Measurements from ENCODE around the gene CENPM. TPM values are rescaled to one million over a fixed set of nuclear protein-coding genes. Genes with fewer than 3 reads are reported as not detected.
A peak's percentile ranks its signal among the peaks of the same experiment; 100 is the strongest.

The CENPM gene
- 100 to 1,000 TPM in 1 of 2 experiments, 10 to 100 TPM in 1; 99.9 to 106 TPM for total RNA-seq

GRCh38 chr22:41946629-41947423, at the start of gene CENPM:
TSS of gene CENPM (minus strand) at chr22:41947152. CDS start at chr22:41947076, 76 bp downstream.
- H3K9me3 Mint-ChIP-seq: no peaks in the 10 kb centered on the region
- peak; percentile 96 for DNase-seq
- intact Hi-C loops (cut with micrococcal nuclease): loop anchor here (2.0 to 5.0 kb wide), 3 partner anchors 125 to 495 kb away; partner anchors contain the start of genes NAGA and PHETA2
- H3K4me1 Mint-ChIP-seq (ENCODE audit: low read depth): peaks cover 52% of the 10 kb centered on the region
- peak within 1 kb of the TSS; percentile 87 for H3K27ac Mint-ChIP-seq
- H3K4me3 Mint-ChIP-seq: peak within 1 kb of the TSS; percentile 98
- H3K36me3 Mint-ChIP-seq: peaks cover 36% of the 10 kb centered on the region
- POLR2A ChIA-PET: interaction anchor here (0.5 to 2.0 kb wide), 20 partner anchors 9 to 498 kb away, joined by 3 to 15 read pairs (median 4); partner anchors contain the start of genes CCDC134, NDUFA6, SMDT1 and SNU13
- H3K27me3 Mint-ChIP-seq: no peaks in the 10 kb centered on the region
- CTCF ChIA-PET: interaction anchor here (0.7 to 2.2 kb wide), 15 partner anchors 10 to 497 kb away, joined by 3 to 13 read pairs (median 6); no protein-coding TSS in a partner anchor

GRCh38 chr22:41995211-41995610, 48.3 kb upstream of the CENPM start:
- Mint-ChIP-seq H3K4me1 (ENCODE audit: low read depth) (peaks cover 18% of the 10 kb centered on the region), H3K27ac (no peak overlapping the region), H3K27me3 (no peaks in the 10 kb centered on the region), H3K36me3 (peaks cover 4% of the 10 kb centered on the region), H3K4me3 (no peak overlapping the region), H3K9me3 (peaks cover 2% of the 10 kb centered on the region)
- ChIA-PET CTCF (no interaction called here), POLR2A (interaction anchor here (0.6 kb wide), 1 partner anchor 116 kb away, joined by 3 read pairs; no protein-coding TSS in a partner anchor)
- intact Hi-C loops (cut with micrococcal nuclease): loop anchor here (5.0 kb wide), 1 partner anchor 53 kb away; no protein-coding TSS in a partner anchor
- DNase-seq: no peak

GRCh38 chr22:41992496-41992895, 45.5 kb upstream of the CENPM start:
- H3K4me3 Mint-ChIP-seq: no peak overlapping the region
- POLR2A ChIA-PET: no interaction called here
- intact Hi-C loops (cut with micrococcal nuclease): no loop called here
- H3K27ac Mint-ChIP-seq: no peak overlapping the region
- peaks cover under 1% of the 10 kb centered on the region for H3K4me1 Mint-ChIP-seq (ENCODE audit: low read depth)
- CTCF ChIA-PET: no interaction called here
- no peaks in the 10 kb centered on the region for H3K27me3 Mint-ChIP-seq
- no peaks in the 10 kb centered on the region for H3K9me3 Mint-ChIP-seq
- no peak for DNase-seq
- no peaks in the 10 kb centered on the region for H3K36me3 Mint-ChIP-seq

- no peaks in the 10 kb centered on the region for H3K9me3 Mint-ChIP-seq
- intact Hi-C loops (cut with micrococcal nuclease): no loop called here
- ChIA-PET POLR2A (no interaction called here), CTCF (no interaction called here)
- H3K4me3 Mint-ChIP-seq: no peak overlapping the region
- no peaks in the 10 kb centered on the region for H3K27me3 Mint-ChIP-seq
- H3K4me1 Mint-ChIP-seq (ENCODE audit: low read depth): no peaks in the 10 kb centered on the region
- DNase-seq: no peak
- no peak overlapping the region for H3K27ac Mint-ChIP-seq
- H3K36me3 Mint-ChIP-seq: no peaks in the 10 kb centered on the region
Measured at GRCh38 chr22:41991111-41991510, 44.2 kb upstream of the CENPM start.

- H3K4me3 Mint-ChIP-seq: no peak overlapping the region
- intact Hi-C loops (cut with micrococcal nuclease): no loop called here
- H3K27ac Mint-ChIP-seq: no peak overlapping the region
- ChIA-PET CTCF (no interaction called here), POLR2A (no interaction called here)
- no peaks in the 10 kb centered on the region for H3K9me3 Mint-ChIP-seq
- no peaks in the 10 kb centered on the region for H3K27me3 Mint-ChIP-seq
- no peaks in the 10 kb centered on the region for H3K4me1 Mint-ChIP-seq (ENCODE audit: low read depth)
- H3K36me3 Mint-ChIP-seq: no peaks in the 10 kb centered on the region
- no peak for DNase-seq
Measured at GRCh38 chr22:41989246-41989645, 42.3 kb upstream of the CENPM start.

- Mint-ChIP-seq H3K9me3 (no peaks in the 10 kb centered on the region), H3K36me3 (no peaks in the 10 kb centered on the region), H3K4me3 (no peak overlapping the region), H3K27me3 (no peaks in the 10 kb centered on the region), H3K27ac (no peak overlapping the region), H3K4me1 (ENCODE audit: low read depth) (no peaks in the 10 kb centered on the region)
- intact Hi-C loops (cut with micrococcal nuclease): no loop called here
- CTCF ChIA-PET: no interaction called here
- POLR2A ChIA-PET: interaction anchor here (0.7 kb wide), 1 partner anchor 84 kb away, joined by 4 read pairs; no protein-coding TSS in a partner anchor
- no peak for DNase-seq
Measured at GRCh38 chr22:41987276-41987675, 40.3 kb upstream of the CENPM start.

GRCh38 chr22:41983513-41984405, 36.8 kb upstream of the CENPM start:
- no peaks in the 10 kb centered on the region for H3K9me3 Mint-ChIP-seq
- H3K27ac Mint-ChIP-seq: no peak overlapping the region
- no peaks in the 10 kb centered on the region for H3K27me3 Mint-ChIP-seq
- DNase-seq: no peak
- no peaks in the 10 kb centered on the region for H3K4me1 Mint-ChIP-seq (ENCODE audit: low read depth)
- intact Hi-C loops (cut with micrococcal nuclease): no loop called here
- H3K4me3 Mint-ChIP-seq: no peak overlapping the region
- POLR2A ChIA-PET: interaction anchor here (0.5 kb wide), 1 partner anchor 40 kb away, joined by 3 read pairs; no protein-coding TSS in a partner anchor
- CTCF ChIA-PET: interaction anchor here (1.2 kb wide), 1 partner anchor 16 kb away, joined by 3 read pairs; no protein-coding TSS in a partner anchor
- no peaks in the 10 kb centered on the region for H3K36me3 Mint-ChIP-seq

GRCh38 chr22:41982865-41983264, 35.9 kb upstream of the CENPM start:
- Mint-ChIP-seq H3K4me1 (ENCODE audit: low read depth) (no peaks in the 10 kb centered on the region), H3K9me3 (no peaks in the 10 kb centered on the region), H3K4me3 (no peak overlapping the region), H3K27ac (no peak overlapping the region), H3K36me3 (no peaks in the 10 kb centered on the region), H3K27me3 (peaks cover 3% of the 10 kb centered on the region)
- no peak for DNase-seq
- POLR2A ChIA-PET: interaction anchor here (0.5 kb wide), 1 partner anchor 39 kb away, joined by 3 read pairs; no protein-coding TSS in a partner anchor
- CTCF ChIA-PET: interaction anchor here (1.2 kb wide), 1 partner anchor 15 kb away, joined by 3 read pairs; no protein-coding TSS in a partner anchor
- intact Hi-C loops (cut with micrococcal nuclease): no loop called here

- DNase-seq: no peak
- intact Hi-C loops (cut with micrococcal nuclease): no loop called here
- H3K27ac Mint-ChIP-seq: no peak overlapping the region
- H3K9me3 Mint-ChIP-seq: no peaks in the 10 kb centered on the region
- peaks cover 25% of the 10 kb centered on the region for H3K27me3 Mint-ChIP-seq
- POLR2A ChIA-PET: no interaction called here
- CTCF ChIA-PET: interaction anchor here (0.8 kb wide), 1 partner anchor 111 kb away, joined by 3 read pairs; the partner anchor contains the start of gene NDUFA6
- no peak overlapping the region for H3K4me3 Mint-ChIP-seq
- H3K36me3 Mint-ChIP-seq: no peaks in the 10 kb centered on the region
- peaks cover 15% of the 10 kb centered on the region for H3K4me1 Mint-ChIP-seq (ENCODE audit: low read depth)
Measured at GRCh38 chr22:41979423-41980250, 32.7 kb upstream of the CENPM start.

GRCh38 chr22:41978732-41979131, 31.8 kb upstream of the CENPM start:
- no peak overlapping the region for H3K27ac Mint-ChIP-seq
- H3K4me3 Mint-ChIP-seq: no peak overlapping the region
- H3K9me3 Mint-ChIP-seq: no peaks in the 10 kb centered on the region
- ChIA-PET CTCF (no interaction called here), POLR2A (no interaction called here)
- peaks cover 20% of the 10 kb centered on the region for H3K4me1 Mint-ChIP-seq (ENCODE audit: low read depth)
- peaks cover 27% of the 10 kb centered on the region for H3K27me3 Mint-ChIP-seq
- DNase-seq: no peak
- H3K36me3 Mint-ChIP-seq: no peaks in the 10 kb centered on the region
- intact Hi-C loops (cut with micrococcal nuclease): no loop called here

- Mint-ChIP-seq H3K36me3 (no peaks in the 10 kb centered on the region), H3K9me3 (no peaks in the 10 kb centered on the region), H3K27me3 (peaks cover 32% of the 10 kb centered on the region), H3K4me3 (peak overlapping the region; percentile 12), H3K27ac (no peak overlapping the region), H3K4me1 (ENCODE audit: low read depth) (peaks cover 20% of the 10 kb centered on the region)
- peak; percentile 26 for DNase-seq
- POLR2A ChIA-PET: interaction anchor here (0.5 to 1.3 kb wide), 2 partner anchors 31 to 115 kb away, joined by 3 to 4 read pairs; no protein-coding TSS in a partner anchor
- CTCF ChIA-PET: no interaction called here
- intact Hi-C loops (cut with micrococcal nuclease): loop anchor here (2.0 kb wide), 1 partner anchor 22 kb away; the partner anchor contains the start of gene WBP2NL
Measured at GRCh38 chr22:41976961-41977566, 30.1 kb upstream of the CENPM start.

All from activated CD4-positive, alpha-beta memory T cell treated with anti-CD3 and anti-CD28 coated beads for 36 hours (primary cell).